ENCODE results near the gene SGCB. TPM values are rescaled to one million over a fixed set of nuclear protein-coding genes. Genes with fewer than 3 reads are reported as not detected.

SGCB gene
- total RNA-seq, 1 experiment from 2014 or later: 1.2 TPM

GRCh38 chr4:52045028-52045427 is 6.9 kb upstream of the SGCB start:
- Histone ChIP-seq H3K9me2 (ENCODE audit: insufficient read depth) (no peaks in the 10 kb centered on the region), H4K20me1 (ENCODE audit: insufficient read depth) (no peaks in the 10 kb centered on the region), H3K27me3 (ENCODE audit: insufficient read depth, low read depth) (no peaks in the 10 kb centered on the region), H3K36me3 (ENCODE audit: low read depth) (no peaks in the 10 kb centered on the region), H3K79me2 (ENCODE audit: low read depth) (no peaks in the 10 kb centered on the region), H3K9me3 (ENCODE audit: insufficient read depth, low read depth) (no peaks in the 10 kb centered on the region), H3F3A (ENCODE audit: insufficient read depth, low read depth) (no peaks in the 10 kb centered on the region), H3K27ac (no peak overlapping the region), H3K4me1 (replicated peaks; ENCODE audit: insufficient read depth) (no peaks in the 10 kb centered on the region), H3K4me2 (no peak overlapping the region), H3K4me3 (no peak overlapping the region), H2AFZ (no peak overlapping the region)
- no peak for DNase-seq
- ChIA-PET CTCF (no interaction called here), POLR2A (ENCODE audit: unreplicated experiment) (no interaction called here)
- intact Hi-C loops (cut with micrococcal nuclease; ENCODE audit: unreplicated experiment): no loop called here
- no peak for TF ChIP-seq EZH2 (IDR thresholded peaks at IDR 0.05; ENCODE audit: low read depth)
- no peak for TF ChIP-seq CTCF (conservative IDR thresholded peaks at IDR 0.05)
- no TSS peak for BruUV-seq (replicated peaks)

GRCh38 chr4:52037689-52038102 is 403 bp downstream of the SGCB start:
- Histone ChIP-seq H3K9me3 (ENCODE audit: insufficient read depth, low read depth) (no peaks in the 10 kb centered on the region), H3K79me2 (ENCODE audit: low read depth) (no peaks in the 10 kb centered on the region), H3K27ac (no peak overlapping the region), H3K4me1 (replicated peaks; ENCODE audit: insufficient read depth) (no peaks in the 10 kb centered on the region), H3K27me3 (ENCODE audit: insufficient read depth, low read depth) (no peaks in the 10 kb centered on the region), H4K20me1 (ENCODE audit: insufficient read depth) (no peaks in the 10 kb centered on the region), H3F3A (ENCODE audit: insufficient read depth, low read depth) (no peaks in the 10 kb centered on the region), H3K9me2 (ENCODE audit: insufficient read depth) (no peaks in the 10 kb centered on the region), H3K36me3 (ENCODE audit: low read depth) (no peaks in the 10 kb centered on the region), H2AFZ (no peak overlapping the region), H3K4me2 (peak overlapping the region; percentile 40), H3K4me3 (no peak overlapping the region)
- no peak for TF ChIP-seq EZH2 (IDR thresholded peaks at IDR 0.05; ENCODE audit: low read depth)
- no peak for TF ChIP-seq CTCF (conservative IDR thresholded peaks at IDR 0.05)
- no peak for DNase-seq
- intact Hi-C loops (cut with micrococcal nuclease; ENCODE audit: unreplicated experiment): no loop called here
- BruUV-seq (replicated peaks): no TSS peak
- ChIA-PET POLR2A (ENCODE audit: unreplicated experiment) (no interaction called here), CTCF (no interaction called here)

- no TSS peak for BruUV-seq (replicated peaks)
Measured at GRCh38 chr4:52036886-52037530, 1.1 kb downstream of the SGCB start.

More at GRCh38 chr4:52036886-52037530, 1.1 kb downstream of the SGCB start:
- POLR2A ChIA-PET (ENCODE audit: unreplicated experiment): no interaction called here
- Histone ChIP-seq H3F3A (ENCODE audit: insufficient read depth, low read depth) (no peaks in the 10 kb centered on the region), H3K9me2 (ENCODE audit: insufficient read depth) (no peaks in the 10 kb centered on the region), H3K27ac (no peak overlapping the region), H3K4me2 (no peak overlapping the region; the same call in 1 of the 2 replicates), H2AFZ (no peak overlapping the region), H3K4me1 (replicated peaks; ENCODE audit: insufficient read depth) (no peaks in the 10 kb centered on the region), H3K4me3 (no peak overlapping the region), H4K20me1 (ENCODE audit: insufficient read depth) (no peaks in the 10 kb centered on the region), H3K27me3 (ENCODE audit: insufficient read depth, low read depth) (no peaks in the 10 kb centered on the region), H3K9me3 (ENCODE audit: insufficient read depth, low read depth) (no peaks in the 10 kb centered on the region), H3K79me2 (ENCODE audit: low read depth) (no peaks in the 10 kb centered on the region), H3K36me3 (ENCODE audit: low read depth) (no peaks in the 10 kb centered on the region)
- CTCF ChIA-PET: interaction anchor here (0.6 kb wide), 1 partner anchor 339 kb away, joined by 3 read pairs; no protein-coding TSS in a partner anchor
- intact Hi-C loops (cut with micrococcal nuclease; ENCODE audit: unreplicated experiment): no loop called here
- TF ChIP-seq CTCF (conservative IDR thresholded peaks at IDR 0.05) (no peak), EZH2 (IDR thresholded peaks at IDR 0.05; ENCODE audit: low read depth) (no peak)
- no peak for DNase-seq

Data from PC-9 (cell line).